Measurements from ENCODE around the gene MAPKBP1.

MAPKBP1 gene

GRCh38 chr15:41836073-41836472 is 61.8 kb downstream of the MAPKBP1 start:
- H3K4me3 ChIP-seq (ENCODE audit: insufficient read length, low read depth) = no peak overlapping the region
- no peaks in the 10 kb centered on the region for H3K27me3 ChIP-seq (ENCODE audit: insufficient read depth, insufficient read length)
- H3K9ac ChIP-seq (ENCODE audit: insufficient read length, low read depth) = no peak overlapping the region
- TF ChIP-seq ZNF274 (IDR thresholded peaks at IDR 0.05; ENCODE audit: low read depth, low read length) = no peak
- TF ChIP-seq SUZ12 (IDR thresholded peaks at IDR 0.05; ENCODE audit: extremely low read depth, insufficient read depth, insufficient read length) = no peak
- TF ChIP-seq YY1 (IDR thresholded peaks at IDR 0.05; ENCODE audit: insufficient read depth, insufficient read length) = no peak
- H3K36me3 ChIP-seq (ENCODE audit: insufficient read depth, insufficient read length, low read length) = peaks cover 30% of the 10 kb centered on the region
- peaks cover 8% of the 10 kb centered on the region for H3K4me1 ChIP-seq (ENCODE audit: insufficient read depth, insufficient read length)
- no peak for DNase-seq (ENCODE audit: low read depth, low spot score)
- H3K9me3 ChIP-seq (ENCODE audit: insufficient read depth, low read length) = no peaks in the 10 kb centered on the region

- peaks cover 8% of the 10 kb centered on the region for H3K4me1 ChIP-seq (ENCODE audit: insufficient read depth, insufficient read length)
- H3K9ac ChIP-seq (ENCODE audit: insufficient read length, low read depth) = no peak overlapping the region
- no peaks in the 10 kb centered on the region for H3K9me3 ChIP-seq (ENCODE audit: insufficient read depth, low read length)
- no peak for TF ChIP-seq ZNF274 (IDR thresholded peaks at IDR 0.05; ENCODE audit: low read depth, low read length)
- no peak for TF ChIP-seq YY1 (IDR thresholded peaks at IDR 0.05; ENCODE audit: insufficient read depth, insufficient read length)
- no peak for TF ChIP-seq SUZ12 (IDR thresholded peaks at IDR 0.05; ENCODE audit: extremely low read depth, insufficient read depth, insufficient read length)
- H3K4me3 ChIP-seq (ENCODE audit: insufficient read length, low read depth) = no peak overlapping the region
- H3K36me3 ChIP-seq (ENCODE audit: insufficient read depth, insufficient read length, low read length) = peaks cover 28% of the 10 kb centered on the region
- no peak for DNase-seq (ENCODE audit: low read depth, low spot score)
- H3K27me3 ChIP-seq (ENCODE audit: insufficient read depth, insufficient read length) = no peaks in the 10 kb centered on the region
Measured at GRCh38 chr15:41836713-41837454, 62.6 kb downstream of the MAPKBP1 start.

GRCh38 chr15:41838400-41838897 is 64.2 kb downstream of the MAPKBP1 start, which contains the start of gene PLA2G4B:
Gene PLA2G4B (plus strand): TSS chr15:41838847. CDS start chr15:41838914, 67 bp downstream.
- peaks cover 8% of the 10 kb centered on the region for H3K4me1 ChIP-seq (ENCODE audit: insufficient read depth, insufficient read length)

GRCh38 chr15:41839781-41840491 is 65.7 kb downstream of the MAPKBP1 start:
- Histone ChIP-seq H3K36me3 (ENCODE audit: insufficient read depth, insufficient read length, low read length) (peaks cover 29% of the 10 kb centered on the region), H3K9ac (ENCODE audit: insufficient read length, low read depth) (no peak overlapping the region), H3K9me3 (ENCODE audit: insufficient read depth, low read length) (no peaks in the 10 kb centered on the region), H3K4me3 (ENCODE audit: insufficient read length, low read depth) (no peak overlapping the region), H3K27me3 (ENCODE audit: insufficient read depth, insufficient read length) (no peaks in the 10 kb centered on the region), H3K4me1 (ENCODE audit: insufficient read depth, insufficient read length) (peaks cover 8% of the 10 kb centered on the region)
- TF ChIP-seq SUZ12 (IDR thresholded peaks at IDR 0.05; ENCODE audit: extremely low read depth, insufficient read depth, insufficient read length) (no peak), YY1 (IDR thresholded peaks at IDR 0.05; ENCODE audit: insufficient read depth, insufficient read length) (no peak), ZNF274 (IDR thresholded peaks at IDR 0.05; ENCODE audit: low read depth, low read length) (no peak)
- DNase-seq (ENCODE audit: low read depth, low spot score) = no peak

More at GRCh38 chr15:41838400-41838897, 64.2 kb downstream of the MAPKBP1 start, which contains the start of gene PLA2G4B:
- Histone ChIP-seq H3K9me3 (ENCODE audit: insufficient read depth, low read length) (no peaks in the 10 kb centered on the region), H3K36me3 (ENCODE audit: insufficient read depth, insufficient read length, low read length) (peaks cover 20% of the 10 kb centered on the region), H3K4me3 (ENCODE audit: insufficient read length, low read depth) (no peak within 1 kb of the TSS), H3K27me3 (ENCODE audit: insufficient read depth, insufficient read length) (no peaks in the 10 kb centered on the region), H3K9ac (ENCODE audit: insufficient read length, low read depth) (no peak within 1 kb of the TSS)
- no peak for DNase-seq (ENCODE audit: low read depth, low spot score)
- no peak for TF ChIP-seq SUZ12 (IDR thresholded peaks at IDR 0.05; ENCODE audit: extremely low read depth, insufficient read depth, insufficient read length)
- TF ChIP-seq ZNF274 (IDR thresholded peaks at IDR 0.05; ENCODE audit: low read depth, low read length) = no peak
- no peak for TF ChIP-seq YY1 (IDR thresholded peaks at IDR 0.05; ENCODE audit: insufficient read depth, insufficient read length)

GRCh38 chr15:41840673-41841072 is 66.4 kb downstream of the MAPKBP1 start:
- Histone ChIP-seq H3K36me3 (ENCODE audit: insufficient read depth, insufficient read length, low read length) (peaks cover 31% of the 10 kb centered on the region), H3K4me1 (ENCODE audit: insufficient read depth, insufficient read length) (peaks cover 8% of the 10 kb centered on the region), H3K4me3 (ENCODE audit: insufficient read length, low read depth) (no peak overlapping the region), H3K9ac (ENCODE audit: insufficient read length, low read depth) (no peak overlapping the region), H3K9me3 (ENCODE audit: insufficient read depth, low read length) (no peaks in the 10 kb centered on the region), H3K27me3 (ENCODE audit: insufficient read depth, insufficient read length) (no peaks in the 10 kb centered on the region)
- no peak for DNase-seq (ENCODE audit: low read depth, low spot score)
- TF ChIP-seq ZNF274 (IDR thresholded peaks at IDR 0.05; ENCODE audit: low read depth, low read length) (no peak), YY1 (IDR thresholded peaks at IDR 0.05; ENCODE audit: insufficient read depth, insufficient read length) (no peak), SUZ12 (IDR thresholded peaks at IDR 0.05; ENCODE audit: extremely low read depth, insufficient read depth, insufficient read length) (no peak)

- TF ChIP-seq SUZ12 (IDR thresholded peaks at IDR 0.05; ENCODE audit: extremely low read depth, insufficient read depth, insufficient read length) = no peak
- TF ChIP-seq YY1 (IDR thresholded peaks at IDR 0.05; ENCODE audit: insufficient read depth, insufficient read length) = no peak
- TF ChIP-seq ZNF274 (IDR thresholded peaks at IDR 0.05; ENCODE audit: low read depth, low read length) = no peak
- Histone ChIP-seq H3K9ac (ENCODE audit: insufficient read length, low read depth) (no peak overlapping the region), H3K27me3 (ENCODE audit: insufficient read depth, insufficient read length) (no peaks in the 10 kb centered on the region), H3K4me3 (ENCODE audit: insufficient read length, low read depth) (no peak overlapping the region), H3K4me1 (ENCODE audit: insufficient read depth, insufficient read length) (peaks cover 8% of the 10 kb centered on the region), H3K9me3 (ENCODE audit: insufficient read depth, low read length) (no peaks in the 10 kb centered on the region), H3K36me3 (ENCODE audit: insufficient read depth, insufficient read length, low read length) (peaks cover 34% of the 10 kb centered on the region)
- DNase-seq (ENCODE audit: low read depth, low spot score) = no peak
Measured at GRCh38 chr15:41841131-41841530, 66.8 kb downstream of the MAPKBP1 start.

- Histone ChIP-seq H3K4me1 (ENCODE audit: insufficient read depth, insufficient read length) (peaks cover 8% of the 10 kb centered on the region), H3K4me3 (ENCODE audit: insufficient read length, low read depth) (no peak overlapping the region), H3K27me3 (ENCODE audit: insufficient read depth, insufficient read length) (no peaks in the 10 kb centered on the region), H3K36me3 (ENCODE audit: insufficient read depth, insufficient read length, low read length) (peaks cover 43% of the 10 kb centered on the region), H3K9me3 (ENCODE audit: insufficient read depth, low read length) (no peaks in the 10 kb centered on the region), H3K9ac (ENCODE audit: insufficient read length, low read depth) (no peak overlapping the region)
- TF ChIP-seq YY1 (IDR thresholded peaks at IDR 0.05; ENCODE audit: insufficient read depth, insufficient read length) (no peak), ZNF274 (IDR thresholded peaks at IDR 0.05; ENCODE audit: low read depth, low read length) (no peak), SUZ12 (IDR thresholded peaks at IDR 0.05; ENCODE audit: extremely low read depth, insufficient read depth, insufficient read length) (no peak)
- no peak for DNase-seq (ENCODE audit: low read depth, low spot score)
Measured at GRCh38 chr15:41842229-41842628, 67.9 kb downstream of the MAPKBP1 start.

All from NT2/D1 (cell line).